Naive thymus-derived CD8-positive, alpha-beta T cell (primary cell): ENCODE data around the gene ALDH2. TPM values are rescaled to one million over a fixed set of nuclear protein-coding genes. Genes with fewer than 3 reads are reported as not detected.
A peak's percentile ranks its signal among the peaks of the same experiment; 100 is the strongest.

Experiments used
- ATAC-seq, 2 donors: fragments of 150-1000 bp; cut with Tn5 transposase in 1 of 2; sonication (Bioruptor Pico), chemical (Tn5 transposase) in 1 of 2; 1 replicate in 1 of 2; 2 replicates in 1 of 2; pipeline ENCODE4 v1.10.0; 2021; ENCODE audit warnings: mild to moderate bottlenecking in 2 of 2, moderate library complexity in 2 of 2
- POLR2A ChIA-PET: fragments of 350-600 bp; sonication (Branson Sonifier 250); formaldehyde crosslinking; loops from one replicate; lab custom pipeline; 2021; ENCODE audit warnings: antibody characterized with exemption; lab: Charles Lee
- DNase-seq, 10 donors: peaks; one replicate each; pipeline versions ENCODE4 v3.0.0 to v3.0.0-alpha.2; 2020 to 2022
- H3K27ac Mint-ChIP-seq, 10 donors: one replicate each; pipeline ENCODE4 v1.8.0; 2020 to 2022; ENCODE audit warnings: mild to moderate bottlenecking in 10 of 10, mixed read lengths in 10 of 10, moderate library complexity in 4 of 10, inconsistent platforms in 1 of 10
- H3K27me3 Mint-ChIP-seq, 5 donors: one replicate each; pipeline ENCODE4 v1.8.0; 2021 to 2022; ENCODE audit warnings: mixed read lengths in 5 of 5
- H3K36me3 Mint-ChIP-seq, 3 donors: one replicate each; pipeline ENCODE4 v1.8.0; 2020 to 2022; ENCODE audit warnings: mixed read lengths in 3 of 3, mild to moderate bottlenecking in 2 of 3, inconsistent platforms in 1 of 3
- H3K4me1 Mint-ChIP-seq, 4 donors: one replicate each; pipeline ENCODE4 v1.8.0; 2021 to 2022; ENCODE audit warnings: mixed read lengths in 4 of 4
- H3K4me3 Mint-ChIP-seq, 10 donors: one replicate each; pipeline ENCODE4 v1.8.0; 2020 to 2022; ENCODE audit warnings: mild to moderate bottlenecking in 10 of 10, mixed read lengths in 10 of 10, moderate library complexity in 6 of 10, inconsistent platforms in 1 of 10
- H3K9me3 Mint-ChIP-seq, 9 donors: one replicate each; pipeline ENCODE4 v1.8.0; 2020 to 2022; ENCODE audit warnings: mixed read lengths in 9 of 9, mild to moderate bottlenecking in 3 of 9, inconsistent platforms in 1 of 9, moderate library complexity in 1 of 9
- polyA plus RNA-seq, 3 donors: library from polyadenylated mRNA; unstranded; fragments of 300-500 nt; fragmentation: Illumina TruSeq; gene quantifications; one replicate each; pipeline ENCODE4 v1.2.3, GENCODE V29; 2021
- total RNA-seq, 8 experiments: library from RNA in 2 of 8; stranded (reverse) in 2 of 8; gene quantifications; one replicate each; pipeline ENCODE4 v1.2.3 and lab custom pipeline; 2021 to 2026

The ALDH2 gene
- total and polyA plus RNA-seq, 5 experiments from 2014 or later = 0.73 to 3.9 (median 1.3) TPM

- Mint-ChIP-seq H3K4me1 (peaks cover 0 to 11% (median 6%) of the 10 kb centered on the region in 4 donors), H3K4me3 (no peak overlapping the region), H3K36me3 (no peaks in the 10 kb centered on the region), H3K9me3 (no peaks in the 10 kb centered on the region), H3K27ac (peak overlapping the region in 1 of 10 donors; percentile 7), H3K27me3 (peaks cover 0 to 6% (median 0%) of the 10 kb centered on the region in 5 donors)
- DNase-seq = peak in 1 of 10 donors; percentile 9
- POLR2A ChIA-PET = no interaction called here
- ATAC-seq = no peak
Measured at GRCh38 chr12:111780166-111780565, 13.4 kb downstream of the ALDH2 start.

GRCh38 chr12:111780615-111781014 is 13.9 kb downstream of the ALDH2 start:
- Mint-ChIP-seq H3K27me3 (peaks cover 0 to 1% (median 0%) of the 10 kb centered on the region in 5 donors), H3K4me3 (no peak overlapping the region)
- ATAC-seq = no peak

GRCh38 chr12:111781085-111781658 is 14.4 kb downstream of the ALDH2 start:
- Mint-ChIP-seq H3K27me3 (no peaks in the 10 kb centered on the region), H3K4me1 (peaks cover 0 to 1% (median 0%) of the 10 kb centered on the region in 4 donors), H3K36me3 (no peaks in the 10 kb centered on the region), H3K4me3 (no peak overlapping the region), H3K9me3 (no peaks in the 10 kb centered on the region), H3K27ac (peak overlapping the region in 1 of 10 donors; percentile 21)
- POLR2A ChIA-PET = no interaction called here
- peak in 1 of 10 donors; percentile 21 for DNase-seq
- no peak for ATAC-seq

More at GRCh38 chr12:111780615-111781014, 13.9 kb downstream of the ALDH2 start:
- POLR2A ChIA-PET = no interaction called here
- DNase-seq = peak in 1 of 10 donors; percentile 2
- H3K27ac Mint-ChIP-seq = peak overlapping the region in 1 of 10 donors; percentile 7
- no peaks in the 10 kb centered on the region for H3K9me3 Mint-ChIP-seq
- H3K4me1 Mint-ChIP-seq = peaks cover 0 to 7% (median 3%) of the 10 kb centered on the region in 4 donors
- H3K36me3 Mint-ChIP-seq = no peaks in the 10 kb centered on the region

- POLR2A ChIA-PET = no interaction called here
- H3K4me1 Mint-ChIP-seq = no peaks in the 10 kb centered on the region
- H3K27me3 Mint-ChIP-seq = no peaks in the 10 kb centered on the region
- H3K9me3 Mint-ChIP-seq = no peaks in the 10 kb centered on the region
- H3K27ac Mint-ChIP-seq = no peak overlapping the region
- no peaks in the 10 kb centered on the region for H3K36me3 Mint-ChIP-seq
- ATAC-seq = no peak
- H3K4me3 Mint-ChIP-seq = no peak overlapping the region
- DNase-seq = peak in 1 of 10 donors; percentile 6
Measured at GRCh38 chr12:111783046-111783445, 16.3 kb downstream of the ALDH2 start.

DNA sequence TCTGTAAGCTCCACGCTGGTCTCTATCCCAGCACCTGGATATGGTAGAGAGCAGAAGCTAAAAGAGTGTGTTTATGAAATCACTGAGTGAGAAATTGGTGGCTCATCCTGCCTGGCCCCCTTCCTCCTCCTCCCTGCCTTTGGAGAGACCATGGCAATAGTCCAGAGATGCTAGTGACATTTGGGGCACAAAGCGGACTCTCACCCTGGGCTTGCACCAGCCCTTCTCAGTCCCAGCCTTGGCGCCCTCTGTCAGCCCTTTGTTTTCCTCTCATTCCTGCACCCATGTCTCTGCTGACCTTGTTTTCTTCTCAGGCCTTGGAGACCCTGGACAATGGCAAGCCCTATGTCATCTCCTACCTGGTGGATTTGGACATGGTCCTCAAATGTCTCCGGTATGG is 18.2 kb downstream of the ALDH2 start:
- Mint-ChIP-seq H3K36me3 (no peaks in the 10 kb centered on the region), H3K27ac (no peak overlapping the region), H3K4me3 (no peak overlapping the region), H3K4me1 (no peaks in the 10 kb centered on the region), H3K27me3 (no peaks in the 10 kb centered on the region), H3K9me3 (no peaks in the 10 kb centered on the region)
- DNase-seq (peak in 1 of 10 donors; percentile 10), ATAC-seq (no peak)
- POLR2A ChIA-PET = no interaction called here

DNA sequence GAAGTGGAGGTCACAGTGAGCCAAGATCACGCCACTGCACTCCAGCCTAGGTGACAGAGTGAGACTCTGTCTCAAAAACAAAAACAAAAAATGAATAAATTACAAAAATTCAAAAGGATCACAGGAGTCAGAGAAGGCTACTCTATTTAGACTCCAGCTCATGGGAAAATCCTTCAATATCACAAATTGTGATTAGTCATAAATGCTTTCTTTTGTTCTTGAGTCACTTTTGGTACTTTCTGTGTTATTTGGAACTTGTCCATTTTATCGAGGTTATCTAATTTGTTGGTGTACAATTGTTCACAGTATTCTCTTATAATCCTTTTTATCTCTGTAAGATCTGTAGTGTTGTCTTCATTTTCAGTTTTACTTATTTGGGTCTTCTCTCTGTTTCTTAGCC is 18.9 kb downstream of the ALDH2 start:
- H3K27ac Mint-ChIP-seq = no peak overlapping the region
- DNase-seq (no peak), ATAC-seq (no peak)
- H3K4me3 Mint-ChIP-seq = no peak overlapping the region
- no peaks in the 10 kb centered on the region for H3K36me3 Mint-ChIP-seq
- POLR2A ChIA-PET = interaction anchor here (0.6 kb wide), 1 partner anchor 395 kb away, joined by 3 read pairs; no protein-coding TSS in a partner anchor
- no peaks in the 10 kb centered on the region for H3K9me3 Mint-ChIP-seq
- no peaks in the 10 kb centered on the region for H3K27me3 Mint-ChIP-seq
- H3K4me1 Mint-ChIP-seq = no peaks in the 10 kb centered on the region

DNA sequence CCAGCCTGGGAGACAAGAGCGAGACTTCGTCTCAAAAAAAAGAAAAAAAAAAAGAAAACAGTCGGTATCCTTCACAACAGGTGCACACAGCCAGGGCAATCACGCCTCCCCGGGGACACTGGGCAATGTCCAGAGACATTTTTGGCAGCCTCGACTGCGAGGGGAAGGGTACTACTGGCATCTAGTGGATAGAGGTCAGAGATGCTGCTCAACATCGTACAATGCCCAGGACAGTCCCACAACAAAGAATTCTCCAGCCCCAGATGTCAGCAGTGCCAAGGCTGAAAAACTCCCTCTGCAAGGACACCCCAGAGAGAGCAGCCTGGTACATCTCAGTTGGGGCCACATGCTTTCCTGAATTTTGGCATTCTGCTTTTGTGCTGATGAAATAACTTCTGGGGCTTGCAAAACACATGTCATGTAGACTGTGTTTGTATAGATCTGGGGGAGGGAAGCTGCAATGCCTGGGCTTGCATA is 21.5 kb downstream of the ALDH2 start:
- no peaks in the 10 kb centered on the region for H3K9me3 Mint-ChIP-seq
- no peaks in the 10 kb centered on the region for H3K36me3 Mint-ChIP-seq
- H3K4me3 Mint-ChIP-seq = no peak overlapping the region
- no peaks in the 10 kb centered on the region for H3K4me1 Mint-ChIP-seq
- POLR2A ChIA-PET = no interaction called here
- ATAC-seq (no peak), DNase-seq (peak in 1 of 10 donors; percentile 45)
- no peaks in the 10 kb centered on the region for H3K27me3 Mint-ChIP-seq
- H3K27ac Mint-ChIP-seq = peak overlapping the region in 1 of 10 donors; percentile 66

DNA sequence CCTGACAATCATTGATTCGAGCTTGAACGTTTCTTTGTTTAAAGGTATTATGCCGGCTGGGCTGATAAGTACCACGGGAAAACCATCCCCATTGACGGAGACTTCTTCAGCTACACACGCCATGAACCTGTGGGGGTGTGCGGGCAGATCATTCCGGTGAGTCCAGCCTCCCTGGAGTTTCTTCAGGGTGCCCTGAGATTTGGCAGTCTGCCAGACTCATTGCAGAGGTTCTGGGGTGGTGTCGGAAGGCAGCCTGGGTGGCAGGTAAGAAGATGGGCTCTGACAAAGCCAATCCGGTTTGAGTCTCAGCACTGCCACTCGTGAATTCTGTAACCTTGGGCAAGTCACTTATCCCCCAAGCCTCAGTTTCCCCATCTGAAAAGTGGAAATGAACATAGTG is 23.0 kb downstream of the ALDH2 start:
- no peaks in the 10 kb centered on the region for H3K27me3 Mint-ChIP-seq
- no peaks in the 10 kb centered on the region for H3K36me3 Mint-ChIP-seq
- H3K9me3 Mint-ChIP-seq = no peaks in the 10 kb centered on the region
- ATAC-seq (no peak), DNase-seq (peak in 1 of 10 donors; percentile 30)
- no peak overlapping the region for H3K4me3 Mint-ChIP-seq
- H3K27ac Mint-ChIP-seq = no peak overlapping the region
- POLR2A ChIA-PET = no interaction called here
- no peaks in the 10 kb centered on the region for H3K4me1 Mint-ChIP-seq

GRCh38 chr12:111791507-111791906 is 24.8 kb downstream of the ALDH2 start:
- Mint-ChIP-seq H3K9me3 (no peaks in the 10 kb centered on the region), H3K27ac (no peak overlapping the region), H3K4me1 (no peaks in the 10 kb centered on the region), H3K4me3 (no peak overlapping the region), H3K36me3 (no peaks in the 10 kb centered on the region), H3K27me3 (no peaks in the 10 kb centered on the region)
- DNase-seq = peak in 1 of 10 donors; percentile 37
- POLR2A ChIA-PET = no interaction called here
- no peak for ATAC-seq

DNA sequence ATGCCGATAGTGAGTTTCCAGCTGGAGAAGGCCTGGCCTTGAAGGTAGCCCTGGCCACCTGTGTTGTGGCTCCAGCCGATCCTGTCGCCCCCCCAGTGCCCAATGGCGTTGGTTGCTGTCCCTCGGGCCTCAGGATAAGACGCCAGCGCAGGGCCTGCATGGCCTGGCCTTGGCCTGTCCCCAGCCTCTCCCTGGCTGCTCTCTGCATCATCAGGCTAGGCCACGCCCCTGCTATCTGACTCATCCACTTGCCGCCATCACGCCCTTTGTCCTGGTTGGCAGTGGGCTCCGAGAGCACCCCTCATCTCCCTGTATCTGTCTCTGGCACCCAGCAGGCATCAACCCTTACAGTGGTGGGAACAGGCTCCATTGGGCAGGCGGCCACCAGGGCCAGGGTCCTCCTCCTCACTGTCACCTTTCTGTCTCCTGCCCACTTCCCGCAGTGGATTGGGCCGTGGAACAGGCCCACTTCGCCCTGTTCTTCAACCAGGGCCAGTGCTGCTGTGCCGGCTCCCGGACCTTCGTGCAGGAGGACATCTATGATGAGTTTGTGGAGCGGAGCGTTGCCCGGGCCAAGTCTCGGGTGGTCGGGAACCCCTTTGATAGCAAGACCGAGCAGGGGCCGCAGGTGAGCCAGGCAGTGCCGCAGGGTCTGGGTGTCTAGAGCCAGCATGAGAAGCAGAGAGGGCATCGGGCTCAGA is 25.6 kb downstream of the ALDH2 start:
- POLR2A ChIA-PET = no interaction called here
- no peaks in the 10 kb centered on the region for H3K36me3 Mint-ChIP-seq
- no peaks in the 10 kb centered on the region for H3K4me1 Mint-ChIP-seq
- H3K4me3 Mint-ChIP-seq = no peak overlapping the region
- H3K27me3 Mint-ChIP-seq = no peaks in the 10 kb centered on the region
- H3K9me3 Mint-ChIP-seq = no peaks in the 10 kb centered on the region
- no peak overlapping the region for H3K27ac Mint-ChIP-seq
- ATAC-seq (no peak), DNase-seq (peak in 1 of 10 donors; percentile 60)

GRCh38 chr12:111792856-111793235 is 26.1 kb downstream of the ALDH2 start:
- no peaks in the 10 kb centered on the region for H3K4me1 Mint-ChIP-seq
- DNase-seq (no peak), ATAC-seq (no peak)
- POLR2A ChIA-PET = no interaction called here
- peaks cover 0 to under 1% (median 0%) of the 10 kb centered on the region in 3 donors for H3K36me3 Mint-ChIP-seq
- H3K27ac Mint-ChIP-seq = no peak overlapping the region
- no peaks in the 10 kb centered on the region for H3K9me3 Mint-ChIP-seq
- H3K27me3 Mint-ChIP-seq = no peaks in the 10 kb centered on the region
- H3K4me3 Mint-ChIP-seq = no peak overlapping the region

- Mint-ChIP-seq H3K27ac (no peak overlapping the region), H3K9me3 (no peaks in the 10 kb centered on the region), H3K4me3 (no peak overlapping the region), H3K36me3 (peaks cover 0 to 7% (median 0%) of the 10 kb centered on the region in 3 donors), H3K4me1 (no peaks in the 10 kb centered on the region), H3K27me3 (no peaks in the 10 kb centered on the region)
- DNase-seq (peak in 1 of 10 donors; percentile 9), ATAC-seq (no peak)
- POLR2A ChIA-PET = no interaction called here
Measured at GRCh38 chr12:111798182-111798581, 31.4 kb downstream of the ALDH2 start.

DNA sequence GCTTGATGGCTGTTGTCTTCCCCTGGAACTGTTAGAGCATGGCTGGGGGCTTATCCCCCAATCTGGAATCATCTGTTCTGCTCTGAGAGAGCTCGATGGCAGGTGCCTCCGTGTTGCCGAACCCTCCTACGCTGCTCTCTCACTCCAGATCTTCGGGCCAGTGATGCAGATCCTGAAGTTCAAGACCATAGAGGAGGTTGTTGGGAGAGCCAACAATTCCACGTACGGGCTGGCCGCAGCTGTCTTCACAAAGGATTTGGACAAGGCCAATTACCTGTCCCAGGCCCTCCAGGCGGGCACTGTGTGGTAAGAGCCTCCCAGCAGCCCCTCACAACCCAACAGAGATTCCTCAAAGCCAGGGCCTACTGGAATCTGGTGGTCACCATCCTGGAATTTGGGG is 33.0 kb downstream of the ALDH2 start:
- DNase-seq (no peak), ATAC-seq (no peak)
- Mint-ChIP-seq H3K27ac (no peak overlapping the region), H3K27me3 (no peaks in the 10 kb centered on the region), H3K4me3 (no peak overlapping the region), H3K9me3 (no peaks in the 10 kb centered on the region), H3K36me3 (peaks cover 0 to 7% (median 0%) of the 10 kb centered on the region in 3 donors), H3K4me1 (no peaks in the 10 kb centered on the region)
- POLR2A ChIA-PET = no interaction called here
